GM18505 (cell line): ENCODE data around the gene CDRT4.

Experiments
- ATAC-seq: cut with Tn5 transposase; IDR thresholded peaks from one replicate; pipeline ENCODE4 v1.9.1; 2021; ENCODE audit not compliant: unreplicated experiment
- POLR2A ChIP-seq: IDR thresholded peaks from 4 replicates; pipeline ENCODE4 v1.6.1; 2011; ENCODE audit warnings: borderline replicate concordance; ENCODE audit not compliant: insufficient read depth, insufficient read length; ENCODE audit errors: extremely low read depth

The CDRT4 gene

DNA sequence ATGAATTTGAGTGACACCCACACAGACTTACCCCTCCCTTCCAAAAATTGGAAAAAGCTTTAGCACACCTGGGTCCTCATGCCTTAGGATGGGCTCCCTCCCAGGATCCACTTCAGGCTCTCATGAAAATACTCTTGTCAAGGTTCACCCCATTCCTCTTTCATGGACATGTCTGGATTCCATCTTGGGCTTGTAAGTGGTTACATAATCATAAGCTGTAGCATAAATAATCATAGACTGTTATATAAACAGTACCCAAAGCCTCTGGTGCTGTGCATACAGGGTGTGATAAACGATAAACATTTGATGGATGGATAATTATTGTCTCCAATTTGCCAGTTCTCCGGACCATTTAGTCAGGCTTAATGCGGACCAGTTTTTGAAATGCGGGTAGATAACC is 72.3 kb downstream of the CDRT4 start:
- no peak for TF ChIP-seq POLR2A
- no peak for ATAC-seq

DNA sequence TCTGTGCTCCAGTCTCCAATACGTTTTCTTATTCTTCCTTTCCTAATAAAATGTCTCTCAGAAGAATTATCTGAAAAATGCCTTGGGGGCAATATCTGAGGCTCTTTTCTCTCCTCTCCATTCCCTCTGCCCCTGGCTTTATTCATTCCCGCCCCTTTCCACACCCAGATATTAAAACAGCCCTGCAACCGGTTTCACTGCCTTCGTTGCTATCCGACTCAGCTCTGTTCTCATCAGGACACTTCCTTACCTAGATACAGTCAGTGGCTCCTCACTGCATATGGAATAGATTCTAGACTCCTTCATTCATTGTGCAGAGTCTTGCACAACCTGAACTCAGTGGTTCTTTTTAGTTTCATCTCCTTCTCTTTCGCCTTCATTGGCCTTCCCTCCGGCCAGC is 74.0 kb downstream of the CDRT4 start:
- ATAC-seq: no peak
- no peak for TF ChIP-seq POLR2A

DNA sequence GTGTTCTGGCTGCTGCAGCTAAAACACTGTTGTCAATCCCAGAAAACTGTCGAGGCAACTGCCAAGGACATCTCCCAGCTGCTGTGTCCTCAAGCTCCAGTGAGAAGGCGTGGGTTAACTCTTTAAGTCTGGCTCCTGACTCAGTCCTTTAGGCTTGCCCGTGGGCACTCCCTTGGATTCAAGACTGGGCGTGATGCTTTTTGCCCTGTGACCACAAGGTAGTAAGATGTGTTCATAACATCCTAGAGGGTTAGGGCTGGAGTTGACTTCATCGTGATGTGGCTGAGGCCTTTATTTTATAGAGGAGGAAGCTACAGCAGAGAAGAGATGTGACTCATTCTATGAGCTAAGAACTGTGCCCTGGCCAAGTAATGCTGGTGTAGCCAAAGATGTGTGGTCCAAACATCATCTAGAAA is 75.1 kb downstream of the CDRT4 start:
- no peak for ATAC-seq
- TF ChIP-seq POLR2A: no peak

DNA sequence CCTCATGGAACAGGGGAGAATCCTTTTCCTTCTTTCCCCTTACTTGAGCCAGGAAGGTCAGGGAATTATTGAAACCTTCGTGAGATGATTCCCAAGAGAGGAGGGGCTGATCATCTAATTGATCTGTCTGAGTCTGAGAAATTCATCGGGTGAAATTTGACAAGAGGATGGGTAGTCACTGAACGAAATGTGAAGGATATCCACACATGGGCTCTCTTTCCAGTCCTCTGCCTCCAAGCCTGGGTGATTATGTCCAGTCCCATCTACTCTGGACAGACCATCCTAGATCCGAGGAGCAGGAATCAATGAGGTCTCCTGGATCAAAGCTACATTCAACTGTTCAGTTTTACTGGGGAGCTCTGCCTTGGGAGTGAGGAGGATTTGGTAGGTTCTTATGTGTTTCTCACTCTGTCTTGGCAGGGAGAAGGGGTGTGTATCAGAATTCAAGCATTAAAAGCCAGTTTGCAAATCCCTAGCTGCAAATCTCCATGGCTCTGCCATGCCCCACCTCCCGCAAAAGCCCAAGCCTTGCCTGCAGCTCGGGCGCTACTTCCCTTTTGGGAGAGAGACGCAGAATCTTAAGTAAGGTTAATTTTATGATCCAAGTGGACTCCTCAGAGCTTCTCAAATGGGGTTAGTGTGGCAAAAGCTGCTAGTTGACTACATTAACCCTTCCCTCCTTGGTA is 78.9 kb downstream of the CDRT4 start:
- TF ChIP-seq POLR2A: no peak
- no peak for ATAC-seq

DNA sequence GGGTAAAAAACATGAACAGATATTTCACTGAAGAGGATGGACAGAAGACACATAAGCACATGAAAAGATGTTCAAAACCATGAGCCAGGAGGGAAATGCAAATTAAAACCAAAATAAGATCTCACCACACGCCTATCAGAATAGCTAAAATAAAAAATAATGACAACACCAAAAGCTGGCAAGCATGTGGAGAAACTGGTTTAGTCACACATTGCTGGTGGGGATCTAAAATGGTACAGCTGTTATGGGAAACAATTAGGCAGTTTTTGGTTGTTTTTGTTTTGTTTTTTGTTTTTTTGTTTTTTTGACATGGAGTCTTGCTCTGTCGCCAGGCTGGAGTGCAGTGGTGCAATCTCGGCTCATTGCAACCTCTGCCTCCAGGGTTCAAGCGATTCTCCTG is 81.3 kb downstream of the CDRT4 start:
- TF ChIP-seq POLR2A: no peak
- ATAC-seq: no peak
